ENCODE data around the gene SDCBP2. TPM values are rescaled to one million over a fixed set of nuclear protein-coding genes. Genes with fewer than 3 reads are reported as not detected.

SDCBP2 gene
- total RNA-seq, 2 donors from 2014 or later: 1.5 to 5.1 TPM

GRCh38 chr20:1272368-1273100 lies 56.4 kb downstream of the SDCBP2 start:
- H3K36me3 ChIP-seq (ENCODE audit: control insufficient read depth, insufficient read depth, low read length): no peaks in the 10 kb centered on the region
- no peak overlapping the region for H3K27ac ChIP-seq (ENCODE audit: low read depth, low read length)
- no peak overlapping the region for H3K9ac ChIP-seq (ENCODE audit: extremely low read depth, low read length, poor library complexity, severe bottlenecking)
- H3K9me3 ChIP-seq (ENCODE audit: control insufficient read depth, low read length): no peaks in the 10 kb centered on the region
- no peaks in the 10 kb centered on the region for H3K4me1 ChIP-seq (ENCODE audit: control insufficient read depth, insufficient read depth, low read length)
- no peak for DNase-seq
- no peak overlapping the region for H3K4me3 ChIP-seq (ENCODE audit: low read length)
- no peak for TF ChIP-seq CTCF (conservative IDR thresholded peaks at IDR 0.05)
- Mint-ChIP-seq H3K27me3 (ENCODE audit: insufficient read depth) (peaks cover 2% of the 10 kb centered on the region), H3K4me3 (no peak overlapping the region), H3K4me1 (peaks cover 2% of the 10 kb centered on the region), H3K27ac (no peak overlapping the region), H3K36me3 (ENCODE audit: low read depth) (no peaks in the 10 kb centered on the region), H3K9me3 (no peaks in the 10 kb centered on the region)
- 90 to 92% methylated on average over 2 to 6 of the region's 6 CpGs for WGBS, 2 experiments (ENCODE audit: insufficient coverage in 1 of 2, insufficient read length in 1 of 2)
- H3K27me3 ChIP-seq (ENCODE audit: control insufficient read depth, insufficient read depth, low read length, poor library complexity, severe bottlenecking): peaks cover 5% of the 10 kb centered on the region

GRCh38 chr20:1269850-1270249 lies 59.1 kb downstream of the SDCBP2 start:
- H3K36me3 ChIP-seq (ENCODE audit: control insufficient read depth, insufficient read depth, low read length): no peaks in the 10 kb centered on the region
- H3K4me3 ChIP-seq (ENCODE audit: low read length): no peak overlapping the region
- no peak for DNase-seq
- H3K27me3 ChIP-seq (ENCODE audit: control insufficient read depth, insufficient read depth, low read length, poor library complexity, severe bottlenecking): peaks cover 5% of the 10 kb centered on the region
- no peaks in the 10 kb centered on the region for H3K36me3 Mint-ChIP-seq (ENCODE audit: low read depth)
- H3K27ac ChIP-seq (ENCODE audit: low read depth, low read length): no peak overlapping the region
- 94 to 100% methylated on average over 1 to 3 of the region's 3 CpGs for WGBS, 2 experiments (ENCODE audit: insufficient coverage in 1 of 2, insufficient read length in 1 of 2)
- peaks cover 8% of the 10 kb centered on the region for H3K27me3 Mint-ChIP-seq (ENCODE audit: insufficient read depth)
- no peaks in the 10 kb centered on the region for H3K9me3 ChIP-seq (ENCODE audit: control insufficient read depth, low read length)
- no peak overlapping the region for H3K27ac Mint-ChIP-seq
- H3K4me1 Mint-ChIP-seq: peaks cover 18% of the 10 kb centered on the region
- H3K4me1 ChIP-seq (ENCODE audit: control insufficient read depth, insufficient read depth, low read length): peaks cover 4% of the 10 kb centered on the region
- H3K4me3 Mint-ChIP-seq: no peak overlapping the region
- no peak for TF ChIP-seq CTCF (conservative IDR thresholded peaks at IDR 0.05)
- H3K9me3 Mint-ChIP-seq: no peaks in the 10 kb centered on the region
- no peak overlapping the region for H3K9ac ChIP-seq (ENCODE audit: extremely low read depth, low read length, poor library complexity, severe bottlenecking)

GRCh38 chr20:1269235-1269634 lies 59.7 kb downstream of the SDCBP2 start:
- H3K36me3 ChIP-seq (ENCODE audit: control insufficient read depth, insufficient read depth, low read length): no peaks in the 10 kb centered on the region
- no peaks in the 10 kb centered on the region for H3K9me3 ChIP-seq (ENCODE audit: control insufficient read depth, low read length)
- WGBS, 2 experiments (ENCODE audit: insufficient coverage in 1 of 2, insufficient read length in 1 of 2): 94 to 98% methylated on average over 5 to 8 of the region's 8 CpGs
- peaks cover 8% of the 10 kb centered on the region for H3K27me3 Mint-ChIP-seq (ENCODE audit: insufficient read depth)
- peaks cover 21% of the 10 kb centered on the region for H3K4me1 Mint-ChIP-seq
- H3K4me1 ChIP-seq (ENCODE audit: control insufficient read depth, insufficient read depth, low read length): peaks cover 4% of the 10 kb centered on the region
- no peak for DNase-seq
- H3K27ac Mint-ChIP-seq: no peak overlapping the region
- H3K27ac ChIP-seq (ENCODE audit: low read depth, low read length): no peak overlapping the region
- TF ChIP-seq CTCF (conservative IDR thresholded peaks at IDR 0.05): no peak
- no peaks in the 10 kb centered on the region for H3K36me3 Mint-ChIP-seq (ENCODE audit: low read depth)
- H3K27me3 ChIP-seq (ENCODE audit: control insufficient read depth, insufficient read depth, low read length, poor library complexity, severe bottlenecking): peaks cover 5% of the 10 kb centered on the region
- H3K9ac ChIP-seq (ENCODE audit: extremely low read depth, low read length, poor library complexity, severe bottlenecking): no peak overlapping the region
- H3K4me3 ChIP-seq (ENCODE audit: low read length): no peak overlapping the region
- no peak overlapping the region for H3K4me3 Mint-ChIP-seq
- no peaks in the 10 kb centered on the region for H3K9me3 Mint-ChIP-seq
